ENCODE results near the gene IMP3.

Gene IMP3

GRCh38 chr15:75625542-75626347 lies 14.3 kb downstream of the IMP3 start, which contains the start of gene SNUPN:
TSS of gene SNUPN (minus strand) at chr15:75625725. CDS start at chr15:75621051, 4,674 bp downstream.
- DNase-seq (ENCODE audit: low read depth in 2 of 3, low spot score in 1 of 3) = peak; percentile 90 to 93 (median 90)

GRCh38 chr15:75622505-75622904 lies 17.5 kb downstream of the IMP3 start:
- DNase-seq (ENCODE audit: low read depth in 2 of 3, low spot score in 1 of 3) = no peak

- no peak for DNase-seq (ENCODE audit: low read depth in 2 of 3, low spot score in 1 of 3)
Measured at GRCh38 chr15:75620841-75621391, 19.1 kb downstream of the IMP3 start.

GRCh38 chr15:75620058-75620820 lies 19.8 kb downstream of the IMP3 start:
- no peak for DNase-seq (ENCODE audit: low read depth in 2 of 3, low spot score in 1 of 3)

GRCh38 chr15:75616766-75617165 lies 23.3 kb downstream of the IMP3 start:
- no peak for DNase-seq (ENCODE audit: low read depth in 2 of 3, low spot score in 1 of 3)

GRCh38 chr15:75606711-75607699 lies 33.0 kb downstream of the IMP3 start:
- DNase-seq (ENCODE audit: low read depth in 2 of 3, low spot score in 1 of 3) = no peak

- DNase-seq (ENCODE audit: low read depth in 2 of 3, low spot score in 1 of 3) = no peak
Measured at GRCh38 chr15:75606026-75606425, 34.0 kb downstream of the IMP3 start.

GRCh38 chr15:75599401-75599800 lies 40.6 kb downstream of the IMP3 start:
- no peak for DNase-seq (ENCODE audit: low read depth in 2 of 3, low spot score in 1 of 3)

GRCh38 chr15:75598361-75598760 lies 41.7 kb downstream of the IMP3 start:
- no peak for DNase-seq (ENCODE audit: low read depth in 2 of 3, low spot score in 1 of 3)

GRCh38 chr15:75597667-75598341 lies 42.2 kb downstream of the IMP3 start:
- DNase-seq (ENCODE audit: low read depth in 2 of 3, low spot score in 1 of 3) = no peak

- DNase-seq (ENCODE audit: low read depth in 2 of 3, low spot score in 1 of 3) = no peak
Measured at GRCh38 chr15:75596703-75597345, 43.2 kb downstream of the IMP3 start.

GRCh38 chr15:75594276-75594675 lies 45.7 kb downstream of the IMP3 start:
- no peak for DNase-seq (ENCODE audit: low read depth in 2 of 3, low spot score in 1 of 3)

GRCh38 chr15:75591655-75592364 lies 48.2 kb downstream of the IMP3 start:
- DNase-seq (ENCODE audit: low read depth in 2 of 3, low spot score in 1 of 3) = no peak

- DNase-seq (ENCODE audit: low read depth in 2 of 3, low spot score in 1 of 3) = no peak
Measured at GRCh38 chr15:75590239-75590638, 49.8 kb downstream of the IMP3 start.
